Stimulated activated CD8-positive, alpha-beta memory T cell treated with anti-CD3 and anti-CD28 coated beads, Interleukin-12 subunit alpha, Interleukin-12 subunit beta, amount 100 ng/mL, for 4 hours (primary cell): ENCODE results near the gene RDH8.

Source experiments
- DNase-seq: peaks from one replicate; pipeline ENCODE4 v3.0.0-alpha.2; 2020; ENCODE audit warnings: low read depth

RDH8 gene, protein sequence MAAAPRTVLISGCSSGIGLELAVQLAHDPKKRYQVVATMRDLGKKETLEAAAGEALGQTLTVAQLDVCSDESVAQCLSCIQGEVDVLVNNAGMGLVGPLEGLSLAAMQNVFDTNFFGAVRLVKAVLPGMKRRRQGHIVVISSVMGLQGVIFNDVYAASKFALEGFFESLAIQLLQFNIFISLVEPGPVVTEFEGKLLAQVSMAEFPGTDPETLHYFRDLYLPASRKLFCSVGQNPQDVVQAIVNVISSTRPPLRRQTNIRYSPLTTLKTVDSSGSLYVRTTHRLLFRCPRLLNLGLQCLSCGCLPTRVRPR

DNA sequence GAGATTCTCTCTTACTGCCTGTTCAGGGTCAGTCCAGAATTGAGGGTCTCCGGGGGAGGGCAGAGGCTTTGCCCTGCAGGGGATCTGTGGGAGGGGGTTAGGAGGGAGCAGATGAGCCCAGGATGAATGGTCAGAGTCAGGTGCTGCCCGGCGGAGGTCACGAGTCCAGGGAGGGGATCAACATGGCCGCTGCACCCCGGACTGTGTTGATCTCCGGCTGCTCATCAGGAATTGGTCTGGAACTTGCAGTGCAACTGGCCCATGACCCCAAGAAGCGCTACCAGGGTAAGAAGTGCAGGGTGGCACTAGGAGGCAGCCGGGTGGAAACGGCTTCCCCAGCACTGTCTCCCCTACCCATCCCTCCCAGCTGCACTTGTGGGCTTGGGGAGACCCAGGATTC lies at the start of gene RDH8:
Gene RDH8 (plus strand): TSS at position 168 of the 400 bp plus-strand sequence. CDS start 15 bp downstream, at position 183.
- DNase-seq, result no peak

DNA sequence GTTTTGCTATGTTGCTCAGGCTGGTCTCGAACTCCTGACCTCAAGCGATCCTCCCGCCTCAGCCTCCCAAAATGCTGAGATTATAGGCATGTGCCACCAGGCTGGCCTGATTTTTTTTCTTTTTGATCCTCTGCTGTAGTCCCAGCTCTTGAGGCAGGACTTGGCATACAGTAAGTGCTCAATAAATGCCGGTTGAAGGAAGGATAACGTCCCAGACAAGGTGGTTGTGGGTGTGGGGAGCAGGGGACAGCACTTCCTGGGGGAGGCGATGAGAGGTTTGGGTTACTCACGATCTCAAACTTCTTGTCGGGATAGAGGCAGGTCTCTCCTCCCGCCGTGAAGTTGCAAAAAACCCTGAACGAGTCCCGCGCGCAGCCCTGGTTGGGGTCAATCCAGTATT lies 47.3 kb upstream of the RDH8 start:
- DNase-seq, result no peak

DNA sequence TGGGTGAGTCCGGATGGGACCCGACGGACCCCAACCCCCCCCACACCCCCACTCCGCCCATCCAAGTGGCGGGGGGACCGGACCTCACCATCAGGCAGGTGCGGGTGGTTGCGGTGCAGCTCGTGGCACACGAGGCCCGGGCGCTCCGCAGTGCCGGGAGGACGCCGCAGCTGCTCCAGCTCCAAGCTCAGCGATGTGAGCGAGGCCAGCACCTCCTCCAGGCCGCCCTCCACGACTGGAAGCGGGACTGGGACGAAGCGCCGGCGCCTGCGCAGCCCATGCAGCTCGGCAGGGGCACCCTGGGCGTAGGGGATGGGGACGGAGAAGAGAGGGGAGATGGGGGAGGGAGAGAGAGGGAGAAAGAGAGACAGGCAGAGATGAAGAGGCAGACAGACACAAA lies 46.8 kb upstream of the RDH8 start:
- no peak for DNase-seq

DNA sequence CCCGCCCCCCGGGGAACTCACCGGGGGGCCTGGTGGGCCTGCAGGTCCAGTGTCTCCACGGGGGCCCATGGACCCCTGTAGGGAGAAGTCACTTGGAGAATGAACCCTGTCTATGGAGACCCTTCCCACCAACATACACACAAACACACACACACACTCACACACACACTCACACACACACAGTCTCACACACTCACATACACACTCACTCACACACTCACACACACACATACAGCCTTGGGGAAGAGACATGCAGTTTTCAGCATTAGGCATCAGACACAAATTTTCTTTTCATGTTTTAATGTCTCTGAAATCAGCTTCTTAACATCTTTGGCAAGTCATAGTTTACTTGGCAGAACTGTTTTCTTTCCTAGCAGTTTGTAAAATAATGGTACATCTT lies 46.0 kb upstream of the RDH8 start:
- no peak for DNase-seq

DNA sequence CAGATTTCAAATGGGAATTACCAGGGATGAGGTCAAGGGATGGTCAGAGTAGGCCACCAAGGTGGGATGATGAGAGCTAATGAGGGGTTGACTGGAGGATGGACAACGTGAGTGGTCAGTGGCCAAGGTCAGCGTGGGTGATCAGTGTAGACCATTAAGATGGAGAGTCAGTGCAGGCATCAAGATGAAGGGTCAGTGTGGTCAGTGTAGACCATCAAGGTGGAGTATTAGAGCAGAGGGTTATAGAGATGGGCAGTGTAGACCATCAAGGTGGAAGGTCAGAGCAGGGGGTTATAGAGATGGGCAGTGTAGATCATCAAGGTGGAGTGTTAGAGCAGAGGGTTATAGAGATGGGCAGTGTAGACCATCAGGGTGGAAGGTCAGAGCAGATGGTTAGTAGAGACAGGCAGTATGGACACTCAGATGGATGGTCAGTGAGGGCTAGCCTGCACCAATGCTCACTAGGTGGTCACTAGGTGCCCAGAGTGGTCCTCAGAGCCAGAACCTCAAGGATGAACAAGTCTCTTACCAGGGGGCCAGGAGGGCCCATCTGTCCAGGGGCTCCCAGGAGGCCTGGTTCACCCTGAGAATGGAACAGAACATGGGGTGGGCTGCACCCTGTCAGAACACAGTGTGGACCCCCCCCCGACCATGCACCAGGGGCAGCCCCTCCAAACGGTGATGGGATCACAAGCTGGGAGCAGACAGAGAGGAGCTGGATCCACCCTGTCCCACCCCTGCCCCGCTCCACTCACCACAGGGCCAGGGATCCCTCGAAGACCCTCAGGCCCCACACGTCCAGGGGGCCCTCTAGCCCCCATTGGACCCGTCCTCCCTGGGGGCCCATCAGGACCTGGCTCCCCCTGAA lies 44.2 kb upstream of the RDH8 start:
- DNase-seq, result no peak

DNA sequence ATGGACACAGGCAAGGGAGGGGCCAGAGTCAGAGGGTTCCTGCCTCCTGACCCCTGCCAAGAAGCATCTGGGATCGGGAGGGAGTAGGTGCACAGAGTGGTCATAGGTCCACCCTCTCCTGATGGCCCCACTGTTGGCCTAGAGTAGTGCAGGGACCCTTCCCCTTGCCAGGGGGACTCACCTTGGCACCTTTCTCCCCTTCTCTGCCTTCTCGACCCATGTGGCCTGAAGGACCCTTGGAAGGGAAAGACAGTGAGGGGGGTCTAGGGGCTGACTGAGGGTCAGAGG lies 43.7 kb upstream of the RDH8 start:
- no peak for DNase-seq

DNA sequence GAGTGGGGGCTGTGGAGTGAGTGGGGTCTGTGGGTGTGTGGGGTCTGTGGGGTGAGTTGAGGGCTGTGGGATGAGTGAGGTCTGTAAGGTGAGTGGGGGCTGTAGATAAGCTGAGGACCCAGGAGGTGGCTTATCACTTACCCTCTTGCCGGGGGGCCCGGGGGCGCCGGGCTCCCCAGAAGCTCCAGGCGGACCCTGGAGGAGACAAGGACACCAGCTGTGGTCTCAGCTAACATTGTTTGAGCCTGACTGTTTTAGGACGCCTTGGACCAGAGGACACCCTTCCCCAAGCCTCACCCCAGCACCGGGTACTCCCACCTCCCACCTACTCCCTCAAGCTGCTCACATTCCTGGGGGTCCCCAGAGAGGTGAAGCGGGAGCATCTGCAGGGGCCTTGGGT lies 42.8 kb upstream of the RDH8 start:
- no peak for DNase-seq

DNA sequence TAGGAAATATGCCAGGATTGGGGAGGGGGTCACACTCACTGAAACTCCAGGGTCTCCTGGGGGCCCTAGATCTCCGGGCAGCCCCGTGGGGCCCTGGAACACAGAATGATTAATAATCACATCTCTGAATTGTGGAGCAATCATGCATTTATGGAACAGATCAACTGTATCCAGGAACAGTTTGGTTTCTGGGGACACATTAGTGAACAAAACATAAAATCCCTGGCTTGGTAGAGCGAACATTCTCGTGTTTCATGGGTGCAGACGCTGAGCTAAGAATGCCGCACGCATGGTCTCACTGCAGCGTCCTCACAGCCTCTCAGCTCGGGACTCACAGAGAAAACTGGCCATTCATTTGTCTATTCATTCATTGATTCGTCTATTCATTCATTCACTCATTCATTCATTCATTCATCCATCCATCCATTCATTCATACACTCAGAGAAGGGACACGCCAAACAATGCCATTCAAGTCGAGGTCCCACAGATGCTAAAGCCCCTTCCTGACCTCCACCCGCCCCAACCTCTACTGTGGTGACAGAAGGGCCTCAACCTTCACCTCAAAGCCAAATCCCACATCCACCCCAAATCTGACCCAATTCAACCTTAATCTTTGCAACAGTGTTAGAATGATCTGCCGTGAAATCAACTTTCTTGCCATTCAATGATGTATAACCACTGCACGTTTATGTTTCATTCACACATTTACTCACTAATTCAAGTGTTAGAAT lies 42.0 kb upstream of the RDH8 start:
- no peak for DNase-seq

DNA sequence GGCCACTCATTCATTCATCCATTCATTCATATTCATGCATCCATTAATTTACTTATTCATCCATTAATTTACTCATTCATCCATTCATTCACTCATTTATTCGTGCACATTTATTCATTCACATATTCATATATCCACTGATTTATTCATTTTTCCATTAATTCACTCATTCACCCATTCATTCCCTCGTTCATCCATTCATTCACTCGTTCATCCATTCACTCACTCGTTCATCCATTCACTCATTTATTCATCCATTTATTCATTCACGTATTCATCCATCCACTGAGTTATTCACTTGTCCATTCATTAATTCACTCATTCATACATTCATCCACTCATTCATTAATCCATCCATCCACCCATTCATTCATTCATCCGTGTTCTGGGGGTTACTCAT lies 41.2 kb upstream of the RDH8 start:
- DNase-seq, result no peak

DNA sequence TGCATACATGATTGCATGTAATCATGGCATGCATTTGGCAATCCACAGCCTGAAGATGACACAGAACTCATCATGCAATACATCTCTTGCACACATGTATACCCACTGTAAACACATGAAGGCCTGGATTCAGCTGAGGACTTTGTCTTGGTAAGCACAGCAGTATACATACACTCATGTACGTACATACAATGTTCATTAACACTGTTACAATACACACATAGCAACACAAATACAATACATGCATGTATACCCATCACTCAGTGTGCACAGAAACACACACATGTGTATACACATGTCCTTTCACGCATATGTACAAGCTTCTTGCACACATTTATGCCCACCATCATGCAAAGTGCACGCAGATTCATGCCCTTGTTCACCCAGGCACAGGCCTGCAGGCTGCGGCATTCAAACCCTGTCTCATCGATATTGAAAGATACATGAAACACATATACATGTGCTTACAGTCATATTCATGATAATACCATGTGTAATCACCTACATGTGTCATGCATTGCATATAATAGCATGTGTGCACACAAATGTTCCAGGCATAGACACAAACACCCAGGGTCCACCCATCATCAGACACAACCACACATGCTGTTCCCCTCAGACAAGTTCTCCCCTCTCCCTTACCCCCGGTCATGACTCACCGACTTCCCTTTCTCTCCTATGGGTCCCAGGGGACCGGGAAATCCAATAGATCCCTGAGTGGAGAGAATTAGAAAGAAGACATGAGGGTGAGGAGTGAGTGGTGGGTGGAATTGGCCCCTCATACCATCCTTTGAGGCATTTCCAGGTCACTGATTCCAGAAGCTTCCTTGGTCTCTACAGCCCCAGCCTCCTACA lies 31.6 kb upstream of the RDH8 start:
- no peak for DNase-seq

DNA sequence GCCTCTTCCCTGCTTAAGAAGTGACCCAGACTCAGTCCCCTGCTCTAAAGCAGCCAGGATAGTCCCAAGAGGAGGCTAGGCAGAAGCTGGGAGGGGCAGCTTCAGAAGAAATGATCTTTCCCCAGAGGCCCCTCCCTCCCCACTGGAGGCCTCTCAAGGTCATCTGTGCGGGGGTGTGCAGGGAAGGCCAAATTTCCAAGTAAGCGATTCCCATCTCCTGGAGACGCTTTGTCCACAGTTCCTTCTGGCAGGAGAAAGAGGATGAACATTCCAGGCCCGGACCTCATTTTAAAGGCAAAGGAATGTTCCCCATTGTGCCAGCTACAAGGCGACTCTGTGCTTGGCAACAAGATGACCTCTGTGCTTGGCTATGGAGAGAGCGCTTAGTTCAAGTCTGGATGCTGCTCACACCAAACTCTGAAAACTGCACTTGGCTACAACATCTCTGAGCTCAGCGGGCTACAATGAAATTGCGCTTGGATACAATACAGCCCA lies 26.4 kb upstream of the RDH8 start:
- no peak for DNase-seq

DNA sequence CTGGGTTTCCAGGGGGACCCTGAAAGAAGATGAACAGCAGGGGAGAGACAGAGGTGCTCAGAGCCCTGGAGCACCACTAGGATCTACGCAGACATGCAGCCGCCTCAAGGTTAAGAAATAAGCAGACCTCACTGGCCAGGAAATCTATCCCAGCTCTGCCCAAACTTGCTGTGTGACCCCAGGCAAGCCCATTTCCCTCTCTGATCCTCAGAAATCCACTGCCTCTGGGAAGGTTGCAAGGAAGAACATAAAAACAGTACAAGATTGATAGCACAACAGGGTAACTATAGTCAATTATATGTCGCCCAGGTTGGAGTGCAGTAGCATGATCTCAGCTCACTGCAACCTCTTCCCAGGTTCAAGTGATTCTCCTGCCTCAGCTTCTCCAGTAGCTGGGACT lies 23.8 kb upstream of the RDH8 start:
- DNase-seq, result no peak

DNA sequence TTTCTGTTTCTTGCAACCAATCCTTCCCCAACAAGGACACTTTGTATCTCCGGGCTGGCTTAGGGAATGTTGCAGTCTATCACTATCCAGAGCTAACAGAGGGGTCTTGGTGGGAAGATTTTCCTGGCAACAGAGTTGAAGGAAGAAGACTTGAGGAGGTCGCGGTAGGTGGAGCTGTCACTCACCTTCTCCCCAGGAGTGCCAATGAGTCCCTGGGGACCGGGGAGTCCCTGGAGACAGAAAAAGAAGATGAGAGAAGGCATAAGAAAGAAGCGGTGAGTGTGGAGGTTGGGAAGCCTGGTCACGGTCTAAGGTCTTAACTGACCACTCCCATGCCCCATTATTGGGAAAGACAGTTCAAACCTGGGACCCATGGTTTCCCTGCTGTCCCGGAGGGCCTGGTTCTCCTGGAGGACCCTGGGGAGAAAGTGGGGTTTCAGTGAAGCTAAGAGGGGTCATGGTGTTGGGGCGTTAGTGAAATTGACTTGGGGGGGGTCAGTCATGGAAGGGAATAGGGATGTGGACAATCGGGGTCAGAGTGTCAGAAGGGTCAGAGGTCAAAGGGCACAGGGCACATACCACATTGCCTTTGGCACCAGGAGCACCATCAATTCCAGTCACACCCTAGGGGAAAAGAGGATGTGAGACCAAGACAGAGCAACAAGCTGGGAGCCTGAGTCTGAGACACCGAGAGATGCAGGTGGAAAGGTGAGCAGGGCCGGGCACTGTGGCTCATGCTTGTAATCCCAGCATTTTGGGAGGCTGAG lies 21.7 kb upstream of the RDH8 start:
- DNase-seq, result no peak

DNA sequence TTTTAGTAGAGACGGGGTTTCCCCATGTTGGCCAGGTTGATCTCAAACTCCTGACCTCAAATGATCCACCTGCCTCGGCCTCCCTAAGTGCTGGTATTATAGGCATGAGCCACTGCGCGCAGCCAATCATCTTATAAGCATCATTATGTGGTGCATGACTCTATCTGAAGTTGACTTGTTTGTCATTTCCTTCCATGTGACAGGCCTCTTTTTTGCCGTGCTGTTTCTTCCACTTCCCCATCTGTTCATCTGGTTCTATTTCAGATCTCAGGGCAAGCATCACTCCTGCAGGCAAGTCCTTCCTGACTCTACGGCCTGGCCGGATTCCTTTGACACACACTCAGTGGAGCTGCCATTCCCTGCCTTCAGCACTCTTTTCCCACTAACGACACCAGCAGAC lies 18.2 kb upstream of the RDH8 start:
- DNase-seq, result no peak

DNA sequence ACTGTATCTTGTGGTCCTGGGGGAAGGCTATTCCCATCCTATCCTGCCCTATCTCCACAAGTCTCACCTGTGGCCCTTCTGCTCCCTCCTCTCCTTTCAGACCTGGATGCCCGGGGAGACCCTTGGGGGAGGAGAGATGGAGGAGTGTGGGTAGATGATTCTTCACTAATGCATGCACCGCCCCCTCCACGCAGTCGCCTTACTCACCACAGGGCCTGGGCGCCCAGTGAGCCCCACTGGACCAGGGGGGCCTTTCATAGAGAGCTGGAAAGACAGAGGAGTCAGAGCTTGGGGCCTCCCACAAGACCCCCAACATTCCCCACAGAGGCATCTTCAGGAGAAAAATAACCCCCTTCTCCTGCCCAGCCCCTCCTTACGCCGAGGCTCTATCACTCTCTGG lies 17.3 kb upstream of the RDH8 start:
- DNase-seq, result no peak

DNA sequence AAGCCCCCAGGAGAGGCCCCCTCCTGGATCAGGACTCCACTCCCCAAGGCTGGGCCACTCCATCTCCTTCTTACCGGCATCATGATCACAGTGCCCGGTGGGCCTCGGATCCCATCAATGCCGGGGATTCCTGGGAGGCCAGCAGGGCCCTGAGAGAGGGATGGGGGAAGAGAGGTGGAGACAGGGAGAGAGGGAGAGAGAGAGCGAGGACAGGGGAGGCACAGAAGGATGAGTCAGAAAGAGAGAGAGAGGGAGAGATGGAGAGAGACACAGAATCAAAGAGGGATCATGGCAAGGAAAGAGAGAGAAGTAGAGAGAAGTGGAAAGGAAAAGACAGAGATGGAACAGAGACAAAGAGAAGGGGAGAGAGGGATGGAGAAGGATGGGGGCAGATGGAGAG lies 16.7 kb upstream of the RDH8 start:
- no peak for DNase-seq

DNA sequence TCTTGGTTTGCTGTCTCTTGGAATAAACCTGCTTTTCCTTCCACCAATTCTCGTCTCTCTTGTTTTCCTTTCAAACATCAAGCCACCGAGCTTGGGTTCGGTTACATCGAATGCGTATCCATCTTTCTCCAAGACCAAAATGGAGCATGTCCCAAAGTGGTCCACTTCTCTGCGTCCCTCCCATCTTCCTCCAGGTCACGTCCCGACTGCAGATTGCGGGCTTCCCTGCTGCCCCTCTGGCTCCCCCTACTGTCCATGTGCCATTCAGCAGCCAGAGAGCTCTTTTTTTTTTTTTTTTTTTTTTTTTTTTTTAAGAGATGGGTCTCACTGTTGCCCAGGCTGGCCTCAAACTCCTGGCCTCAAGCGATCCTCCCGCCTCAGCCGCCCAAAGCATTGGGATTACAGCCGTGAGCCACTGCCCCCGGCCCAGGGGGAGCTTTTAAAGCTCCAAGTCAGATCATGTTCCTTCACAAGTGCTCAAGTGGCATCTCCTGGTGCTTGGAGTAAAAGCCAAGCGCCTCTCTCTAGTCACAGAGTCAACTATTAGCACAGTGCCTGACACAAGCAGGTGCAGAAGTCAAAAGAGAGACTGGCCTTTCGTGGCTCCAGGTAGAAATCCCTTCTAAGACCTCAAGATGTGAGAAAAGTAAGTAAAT lies 13.0 kb upstream of the RDH8 start:
- DNase-seq, result peak; percentile 18

DNA sequence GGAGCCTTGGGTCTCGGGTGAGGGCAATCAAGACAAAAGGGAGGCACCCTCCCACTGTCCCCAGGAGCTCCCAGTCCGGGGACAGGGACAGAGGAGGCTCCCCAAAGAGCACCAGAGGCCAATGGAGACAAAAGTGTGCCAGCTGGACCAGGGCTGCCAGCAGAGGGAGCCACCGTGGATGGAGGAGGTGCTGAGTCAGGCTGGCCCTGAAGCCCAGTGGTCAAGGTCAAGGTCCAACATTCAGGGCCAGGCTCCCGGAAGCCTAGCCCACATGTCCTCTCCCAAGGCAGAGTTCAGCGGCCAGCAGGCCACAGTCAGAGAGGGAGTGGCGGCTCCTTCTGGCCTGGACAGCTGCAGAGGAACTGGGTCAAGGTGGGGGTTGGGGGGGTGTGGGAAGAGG lies 11.4 kb upstream of the RDH8 start:
- DNase-seq, result no peak

DNA sequence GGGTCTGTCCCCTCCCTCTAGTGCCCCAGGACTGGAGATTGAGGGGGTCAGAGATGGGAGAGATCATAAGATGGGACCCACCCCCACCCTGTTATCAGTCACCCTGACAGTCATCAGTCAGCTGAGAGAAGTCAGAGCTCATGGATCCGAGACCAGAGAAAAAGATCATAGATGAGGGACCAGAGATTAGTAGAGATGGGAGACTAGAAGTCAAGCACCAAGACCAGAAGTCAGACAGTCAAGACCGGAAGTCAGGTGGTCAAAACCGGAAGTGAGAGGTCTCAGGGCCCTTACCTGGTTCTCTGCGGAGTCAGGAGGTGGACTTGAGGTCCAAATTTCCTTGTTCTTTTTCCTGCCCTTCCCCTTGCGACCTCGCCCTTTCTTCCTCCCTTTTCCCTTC lies 10.0 kb upstream of the RDH8 start:
- no peak for DNase-seq

DNA sequence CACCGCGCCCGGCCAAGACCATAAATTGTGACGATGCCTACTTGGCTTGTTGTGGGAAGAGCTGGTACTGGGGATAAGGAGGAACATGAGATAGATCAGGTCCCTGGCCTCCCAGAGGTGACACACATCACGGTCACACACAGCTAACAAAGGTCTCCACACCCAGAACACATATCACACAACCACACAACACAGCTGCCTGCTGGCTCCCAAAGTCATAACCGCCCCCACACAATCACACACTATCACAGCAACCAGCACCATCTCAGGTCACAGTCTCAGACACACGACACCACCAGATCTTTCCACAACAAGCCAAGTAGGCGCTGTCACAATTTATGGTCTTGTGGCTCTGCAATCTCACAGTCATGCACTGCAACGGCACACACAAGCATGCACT lies 8.7 kb upstream of the RDH8 start:
- no peak for DNase-seq
